Kidney (tissue), 22 donors: Measurements from ENCODE around the gene ZSWIM3. TPM values are rescaled to one million over a fixed set of nuclear protein-coding genes. Genes with fewer than 3 reads are reported as not detected.

Experiments
- DNase-seq, 5 donors: peaks; one replicate each; pipeline ENCODE4 v3.0.0-alpha.2; 2013 to 2020
- FAIRE-seq: peaks from 2 replicates; lab custom pipeline; 2012; peaks lifted over from hg19 to GRCh38; lab: Jason Lieb, UNC
- H3K27ac ChIP-seq, 2 donors: one replicate each; pipeline ENCODE4 v1.7.0; 2013; ENCODE audit warnings: low read depth in 2 of 2, low read length in 2 of 2, inconsistent platforms in 1 of 2
- H3K27me3 ChIP-seq: one replicate; pipeline ENCODE4 v1.7.1; 2013; ENCODE audit warnings: low read length, inconsistent platforms; ENCODE audit not compliant: control insufficient read depth, insufficient read depth
- H3K36me3 ChIP-seq, 3 donors: one replicate each; pipeline versions ENCODE4 v1.7.0 to v1.7.1; 2013; ENCODE audit warnings: low read length in 3 of 3, control low read depth in 1 of 3, inconsistent platforms in 1 of 3; ENCODE audit not compliant: insufficient read depth in 3 of 3, control insufficient read depth in 2 of 3
- H3K4me1 ChIP-seq, 3 donors: one replicate each; pipeline versions ENCODE4 v1.7.0 to v1.7.1; 2013; ENCODE audit warnings: low read length in 3 of 3, inconsistent platforms in 1 of 3, low read depth in 1 of 3; ENCODE audit not compliant: control insufficient read depth in 2 of 3, insufficient read depth in 2 of 3
- H3K4me3 ChIP-seq, 3 donors: one replicate each; pipeline versions ENCODE4 v1.7.0 to v1.8.1; 2013; ENCODE audit warnings: low read length in 3 of 3, control low read depth in 1 of 3, inconsistent platforms in 1 of 3
- H3K9ac ChIP-seq, 3 donors: one replicate each; pipeline versions ENCODE4 v1.7.0 to v1.7.1; 2013; ENCODE audit warnings: low read length in 3 of 3, control low read depth in 1 of 3, inconsistent platforms in 1 of 3
- H3K9me3 ChIP-seq, 3 donors: one replicate each; pipeline versions ENCODE4 v1.7.0 to v1.7.1; 2013; ENCODE audit warnings: low read length in 3 of 3, control low read depth in 1 of 3, inconsistent platforms in 1 of 3; ENCODE audit not compliant: control insufficient read depth in 2 of 3, insufficient read depth in 1 of 3
- intact Hi-C: fragments of 100-400 bp; cut with DNase I; formaldehyde crosslinking; loops from one replicate; pipeline ENCODE4 v1.11.1; 2022
- long read RNA-seq, 10 donors: library from polyadenylated mRNA in 1 of 10; unstranded in 1 of 10; transcript quantifications; one replicate each; pipeline ENCODE4 v2.0.0 and lab custom pipeline, GENCODE V29; 2021 to 2026
- polyA plus RNA-seq: library from polyadenylated mRNA; stranded (reverse); fragments of 350-450 nt; fragmentation: Illumina TruSeq; extraction: RNeasy Lipid Tissue Mini Kit (QIAGEN cat#74804); gene quantifications from one replicate; pipeline ENCODE4 v1.2.3, GENCODE V29; 2014; ENCODE audit warnings: low read depth, low replicate concordance; ENCODE audit not compliant: insufficient read depth
- total RNA-seq: library from RNA; stranded (reverse); fragmentation: NEBNext Ultra II Directional; extraction: Animal tissue kit (Norgen Biotek cat#: 25700); gene quantifications from one replicate; pipeline ENCODE4 v1.2.1, GENCODE V29; 2021
- TF ChIP-seq, protein P1 (sequence below): IDR thresholded peaks from 3 replicates; pipeline ENCODE4 v1.5.1; 2012; ENCODE audit warnings: mild to moderate bottlenecking, moderate library complexity, borderline replicate concordance; ENCODE audit not compliant: insufficient read depth; ENCODE audit errors: extremely low read depth
- donor health status: control.
- donor health status: control.
- donor health status: control.
- donor health status: control.
- donor health status: control.
- donor health status: DM: yes; HTN: yes; CAD: no.
- donor health status: Normal renal cell carcinoma (clear cell type).

ZSWIM3 gene
- 3.2 TPM for total RNA-seq
- polyA plus RNA-seq, result 2.6 TPM
- long read RNA-seq, donor 1, partial matches to known transcripts, result 0 of 1 reads
- long read RNA-seq, donor 1, other reads (novel, unspliced or antisense), result 0 of 1 reads
- long read RNA-seq, donor 2, partial matches to known transcripts, result 0 of 1 reads
- long read RNA-seq, donor 2, other reads (novel, unspliced or antisense), result 0 of 1 reads
- long read RNA-seq, donor 3, partial matches to known transcripts, result 0 of 1 reads
- long read RNA-seq, donor 3, other reads (novel, unspliced or antisense), result 0 of 1 reads
- long read RNA-seq, donor 4, partial matches to known transcripts, result 0 of 2 reads
- long read RNA-seq, donor 4, other reads (novel, unspliced or antisense), result 0 of 2 reads
- long read RNA-seq, donor 5, result 0 reads
- long read RNA-seq, donor 6, partial matches to known transcripts, result 0 of 2 reads
- long read RNA-seq, donor 6, other reads (novel, unspliced or antisense), result 0 of 2 reads
- long read RNA-seq, donor 7, partial matches to known transcripts, result 0 of 4 reads
- long read RNA-seq, donor 7, other reads (novel, unspliced or antisense), result 1 of 4 reads
- long read RNA-seq, donor 8, transcript ZSWIM3-201 (2 exons, 2,773 nt), result major isoform, 5 of 170 reads
- long read RNA-seq, donor 8, partial matches to known transcripts, result 100 of 170 reads
- long read RNA-seq, donor 8, other reads (novel, unspliced or antisense), result 65 of 170 reads
- long read RNA-seq, donor 9, result 0 reads
- long read RNA-seq, donor 10, partial matches to known transcripts, result 0 of 1 reads
- long read RNA-seq, donor 10, other reads (novel, unspliced or antisense), result 0 of 1 reads

DNA sequence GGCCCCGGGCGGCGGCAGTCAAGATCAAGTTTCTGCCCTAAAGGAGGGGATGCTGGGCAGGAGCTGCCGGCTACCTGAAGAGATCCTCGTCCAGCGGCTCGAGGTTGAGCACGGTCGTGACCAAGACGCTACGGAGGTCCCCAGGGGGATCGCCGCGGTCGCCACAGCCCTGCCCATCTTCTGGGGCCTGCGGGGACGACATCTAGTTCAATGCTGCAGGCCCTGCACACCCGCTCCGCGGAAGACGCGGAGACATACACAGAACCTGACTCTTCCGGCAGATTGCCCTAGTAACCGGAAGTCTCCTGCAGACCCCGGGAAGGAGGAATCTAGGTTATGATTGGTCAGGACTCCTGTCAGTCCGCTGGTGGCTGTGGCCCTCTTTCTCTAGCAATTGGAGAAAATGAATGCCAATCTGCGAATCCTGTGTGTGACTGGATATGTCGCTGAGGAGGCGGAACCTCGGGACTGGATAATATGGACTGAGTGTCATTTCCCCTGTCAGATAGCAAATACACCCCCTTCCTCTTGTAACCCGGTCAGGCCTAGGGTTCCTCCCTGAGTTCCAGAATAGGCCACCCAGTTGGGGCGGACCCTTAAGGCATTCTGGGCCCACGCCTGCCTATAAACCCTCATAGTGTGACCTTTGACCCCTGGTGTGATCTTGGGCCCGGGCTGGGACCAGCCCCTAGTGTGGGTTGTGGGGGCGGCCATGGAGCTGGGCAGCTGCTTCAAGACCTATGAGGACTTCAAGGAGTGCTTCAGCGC is at the start of gene ZSWIM3, which contains the start of gene ACOT8:
Gene ZSWIM3, plus strand, starts transcription at position 501 of the 768 bp plus-strand sequence. Its CDS starts 212 bp downstream, at position 713.
Gene ACOT8, minus strand, starts transcription at position 279 of the 768 bp plus-strand sequence. Its CDS starts 77 bp downstream, at position 202.
- intact Hi-C loops, result no loop called here
- no peaks in the 10 kb centered on the region for H3K27me3 ChIP-seq
- H3K4me1 ChIP-seq, result peaks cover 0 to 27% (median 7%) of the 10 kb centered on the region in 3 donors
- no peaks in the 10 kb centered on the region for H3K9me3 ChIP-seq
- TF ChIP-seq, protein P1, sequence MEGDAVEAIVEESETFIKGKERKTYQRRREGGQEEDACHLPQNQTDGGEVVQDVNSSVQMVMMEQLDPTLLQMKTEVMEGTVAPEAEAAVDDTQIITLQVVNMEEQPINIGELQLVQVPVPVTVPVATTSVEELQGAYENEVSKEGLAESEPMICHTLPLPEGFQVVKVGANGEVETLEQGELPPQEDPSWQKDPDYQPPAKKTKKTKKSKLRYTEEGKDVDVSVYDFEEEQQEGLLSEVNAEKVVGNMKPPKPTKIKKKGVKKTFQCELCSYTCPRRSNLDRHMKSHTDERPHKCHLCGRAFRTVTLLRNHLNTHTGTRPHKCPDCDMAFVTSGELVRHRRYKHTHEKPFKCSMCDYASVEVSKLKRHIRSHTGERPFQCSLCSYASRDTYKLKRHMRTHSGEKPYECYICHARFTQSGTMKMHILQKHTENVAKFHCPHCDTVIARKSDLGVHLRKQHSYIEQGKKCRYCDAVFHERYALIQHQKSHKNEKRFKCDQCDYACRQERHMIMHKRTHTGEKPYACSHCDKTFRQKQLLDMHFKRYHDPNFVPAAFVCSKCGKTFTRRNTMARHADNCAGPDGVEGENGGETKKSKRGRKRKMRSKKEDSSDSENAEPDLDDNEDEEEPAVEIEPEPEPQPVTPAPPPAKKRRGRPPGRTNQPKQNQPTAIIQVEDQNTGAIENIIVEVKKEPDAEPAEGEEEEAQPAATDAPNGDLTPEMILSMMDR, result no peak
- DNase-seq (peak; percentile 95 to 100 (median 99)), FAIRE-seq (peak; percentile 78)
- H3K4me3 ChIP-seq, result peak within 1 kb of the TSS; percentile 74 to 93 (median 88)
- peak within 1 kb of the TSS; percentile 81 to 84 for H3K27ac ChIP-seq
- peaks cover 0 to 2% (median 0%) of the 10 kb centered on the region in 3 donors for H3K36me3 ChIP-seq
- peak within 1 kb of the TSS; percentile 65 to 95 (median 68) for H3K9ac ChIP-seq

DNA sequence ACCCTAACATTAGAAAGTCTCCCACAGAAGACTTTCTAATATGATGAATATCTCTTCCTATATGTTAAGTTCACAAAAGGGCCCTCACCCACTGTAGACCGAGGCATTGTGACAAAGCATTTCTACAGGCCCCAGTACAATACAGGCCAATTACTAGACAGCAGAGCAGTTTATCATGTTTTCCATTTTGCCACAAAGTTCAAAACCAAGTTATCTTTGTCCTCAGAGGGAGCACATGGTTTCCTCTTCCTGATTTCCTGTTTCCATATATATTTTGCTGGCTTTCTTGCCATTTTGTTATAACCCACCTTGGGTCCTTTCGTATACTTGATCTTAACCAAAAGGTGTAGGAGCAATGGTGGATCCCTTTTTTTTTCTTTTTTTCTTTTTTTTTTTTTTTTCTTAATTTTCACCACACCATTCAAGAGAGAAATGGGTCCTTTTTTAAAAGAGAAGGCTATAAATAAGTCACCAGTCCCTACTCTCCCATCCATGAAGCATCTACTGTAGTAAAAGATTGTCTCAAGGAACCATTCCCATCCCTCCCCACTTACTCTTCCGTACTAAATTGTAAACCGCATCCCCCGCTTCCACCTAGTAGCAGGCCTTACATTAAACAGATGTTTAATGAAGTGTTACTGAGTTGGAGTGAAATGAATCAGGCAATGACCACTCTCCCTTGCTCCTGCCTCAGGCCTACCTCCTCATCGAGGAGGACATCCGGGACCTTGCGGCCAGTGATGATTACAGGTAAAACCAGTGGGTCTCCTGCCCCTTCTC is 47.0 kb upstream of the ZSWIM3 start:
- FAIRE-seq, result no peak

More for the DNA sequence above, 47.0 kb upstream of the ZSWIM3 start:
- no peak overlapping the region for H3K9ac ChIP-seq
- intact Hi-C loops, result no loop called here
- peak in 2 of 5 donors; percentile 64 to 70 for DNase-seq
- H3K4me1 ChIP-seq, result peaks cover 0 to 5% (median 0%) of the 10 kb centered on the region in 3 donors
- H3K27ac ChIP-seq, result no peak overlapping the region
- TF ChIP-seq, protein P1, result no peak
- H3K36me3 ChIP-seq, result peaks cover 10 to 31% (median 30%) of the 10 kb centered on the region in 3 donors
- no peaks in the 10 kb centered on the region for H3K9me3 ChIP-seq
- no peaks in the 10 kb centered on the region for H3K27me3 ChIP-seq
- H3K4me3 ChIP-seq, result no peak overlapping the region
